Right ventricle myocardium inferior (tissue), 1 donor: ENCODE data around the gene ACCS. TPM values are rescaled to one million over a fixed set of nuclear protein-coding genes. Genes with fewer than 3 reads are reported as not detected.

Experiments
- ATAC-seq: fragments of 200-7000 bp; cut with Tn5 transposase; one replicate; pipeline ENCODE4 v1.9.1; 2020; ENCODE audit warnings: mild to moderate bottlenecking, moderate library complexity
- DNase-seq: peaks from one replicate; pipeline ENCODE4 v3.0.0; 2021; ENCODE audit errors: missing footprints
- intact Hi-C: fragments of 100-400 bp; cut with DNase I; formaldehyde crosslinking; loops from one replicate; pipeline ENCODE4 v1.11.0; 2022
- total RNA-seq: library from RNA; stranded (reverse); fragmentation: NEBNext Ultra II Directional; extraction: Animal tissue kit (Norgen Biotek cat#: 25700); gene quantifications from one replicate; pipeline ENCODE4 v1.2.1, GENCODE V29; 2021
- donor health status: DM: no; HTN: yes; CAD: no; lungs with severe emphysema.

The ACCS gene
- total RNA-seq, 1 donor from 2014 or later = 7.0 TPM

DNA sequence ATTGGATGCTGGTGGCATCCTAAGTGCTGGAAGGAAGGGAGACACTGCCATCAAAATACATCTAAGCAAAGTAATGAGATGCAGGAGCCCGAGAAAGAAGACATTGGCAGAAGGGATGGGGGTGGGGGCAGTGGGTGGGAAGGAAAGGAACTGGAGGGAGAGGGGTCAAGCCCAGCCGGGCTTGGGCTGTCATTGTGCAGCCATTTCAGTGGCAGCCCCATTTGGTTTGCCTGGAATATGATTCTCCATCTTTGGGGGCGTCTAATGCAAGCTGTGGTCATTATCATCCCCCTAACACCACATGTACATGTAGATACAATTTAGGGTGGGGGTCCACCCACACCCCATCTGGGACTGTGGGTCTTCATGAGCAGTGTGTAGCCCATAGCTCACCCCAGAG, 32.2 kb upstream of the ACCS start:
- intact Hi-C loops = loop anchor here (1.0 kb wide), 1 partner anchor 92 kb away; the partner anchor contains the start of gene C11orf96

DNA sequence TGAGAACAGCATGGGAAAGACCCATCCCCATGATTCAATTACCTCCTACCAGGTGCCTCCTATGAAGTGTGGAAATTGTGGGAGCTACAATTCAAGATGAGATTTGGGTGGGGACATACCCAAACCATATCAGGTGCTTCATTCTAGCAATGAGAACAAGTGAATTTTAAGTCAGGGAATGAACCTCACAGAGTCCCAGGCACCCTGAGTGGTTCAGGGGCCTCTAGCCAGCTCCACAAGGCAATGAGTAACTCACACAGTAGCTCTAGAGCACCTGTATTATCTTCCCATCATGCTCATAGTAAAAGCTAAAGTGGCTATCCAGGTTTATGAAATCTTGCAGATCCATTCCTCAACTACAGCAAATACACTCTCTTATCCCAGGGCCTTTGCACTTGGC, 31.4 kb upstream of the ACCS start:
- no peak for ATAC-seq
- intact Hi-C loops = no loop called here
- no peak for DNase-seq

More for the DNA sequence above, 32.2 kb upstream of the ACCS start:
- ATAC-seq = no peak
- DNase-seq = no peak

DNA sequence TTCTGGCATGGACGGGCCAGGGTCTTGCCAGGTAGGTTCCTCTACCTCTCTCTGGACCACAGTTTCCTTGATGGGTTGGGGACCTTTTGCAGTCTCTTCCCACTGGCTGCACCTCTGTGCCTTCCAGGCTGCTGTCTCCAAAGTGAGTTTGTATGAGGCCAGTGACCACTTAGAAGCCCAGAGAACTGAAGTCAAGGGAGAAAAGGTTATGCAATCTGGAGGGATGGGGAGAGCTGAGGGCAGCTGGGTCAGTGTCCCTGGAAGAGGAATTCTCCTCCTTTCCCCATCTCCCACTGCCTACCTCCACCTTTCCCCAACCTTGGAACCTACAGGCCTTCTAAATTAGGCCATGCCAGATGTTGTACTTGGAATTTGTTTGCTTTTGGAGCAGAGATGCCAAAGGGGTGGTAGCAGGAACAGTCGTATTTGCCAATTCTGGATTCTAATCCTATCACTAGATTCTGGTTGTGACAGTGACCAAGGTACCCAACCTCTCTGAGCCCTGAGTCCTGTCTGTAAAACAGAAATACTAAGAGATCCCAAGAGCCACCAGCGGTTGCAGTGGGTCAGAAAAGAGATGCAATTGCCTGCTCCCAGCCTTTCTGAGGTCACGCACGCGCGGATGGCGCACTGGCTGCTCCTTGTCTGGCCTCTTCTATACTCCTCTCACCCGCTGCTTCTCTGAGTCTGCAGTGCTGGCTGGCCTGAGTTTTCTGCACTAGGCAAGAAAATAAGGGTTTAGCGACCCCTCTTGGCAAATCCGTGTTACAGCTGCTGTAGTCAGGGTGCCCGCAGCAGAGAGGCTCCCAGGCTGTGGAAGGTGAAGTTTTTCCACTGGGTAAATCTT, 29.0 kb upstream of the ACCS start:
- ATAC-seq = peak; percentile 96
- intact Hi-C loops = loop anchor here (1.0 kb wide), 1 partner anchor 146 kb away; no protein-coding TSS in a partner anchor
- peak; percentile 89 for DNase-seq

DNA sequence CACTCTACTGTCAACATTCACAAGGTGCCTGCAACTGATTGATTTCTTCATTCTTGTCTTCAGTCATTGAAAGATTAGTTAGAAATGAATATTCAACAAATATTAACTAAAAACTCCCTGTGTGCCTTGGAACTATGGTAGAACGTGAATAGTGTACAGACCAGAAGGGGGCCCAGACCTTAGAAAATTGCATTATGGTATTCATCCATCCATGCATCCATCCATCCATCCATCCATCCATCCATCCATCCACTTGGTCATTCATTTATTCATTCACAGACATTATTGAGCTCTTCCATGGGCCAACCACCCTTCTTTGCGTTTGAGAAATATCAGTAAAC, 28.4 kb upstream of the ACCS start:
- ATAC-seq (no peak), DNase-seq (no peak)
- intact Hi-C loops = loop anchor here (1.0 kb wide), 1 partner anchor 146 kb away; no protein-coding TSS in a partner anchor

DNA sequence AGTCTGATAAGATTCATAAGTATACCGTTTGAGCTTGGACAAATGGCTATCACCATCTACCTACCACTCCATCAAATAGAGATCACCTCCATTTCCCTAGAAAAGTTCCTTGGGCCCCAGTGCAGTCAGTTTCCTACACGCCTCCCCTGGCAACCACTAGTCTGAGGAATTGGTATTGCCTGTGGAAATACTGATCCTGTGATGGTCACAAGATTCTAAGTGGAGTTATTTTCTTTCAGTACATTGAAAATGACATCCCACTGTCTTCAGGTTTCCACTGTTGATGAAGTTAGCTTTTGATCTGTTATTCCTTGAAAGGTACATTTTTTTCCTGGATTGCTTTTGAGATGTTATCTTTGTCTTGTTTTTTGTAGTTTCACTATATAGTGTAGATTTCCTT, 22.9 kb upstream of the ACCS start:
- intact Hi-C loops = no loop called here
- no peak for ATAC-seq
- no peak for DNase-seq

DNA sequence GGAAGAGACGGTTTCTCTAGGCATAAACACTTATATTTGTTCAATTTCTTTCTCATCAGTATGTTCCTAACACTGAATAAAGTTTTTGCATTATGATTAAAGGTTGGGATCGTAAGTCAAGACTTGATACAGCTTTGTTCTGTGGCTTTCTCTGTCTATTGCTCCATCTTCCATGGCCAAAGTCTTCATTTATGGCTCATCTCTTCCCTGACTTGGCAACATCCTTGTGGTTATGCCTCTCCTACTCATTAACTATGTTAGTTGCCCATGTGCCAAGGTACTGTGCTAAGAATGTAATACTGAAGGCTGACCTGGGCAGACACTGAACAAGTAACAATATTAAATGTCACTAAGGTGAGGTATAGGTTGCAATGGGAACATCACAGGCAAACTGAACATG, 19.9 kb upstream of the ACCS start:
- DNase-seq (no peak), ATAC-seq (no peak)
- intact Hi-C loops = no loop called here

DNA sequence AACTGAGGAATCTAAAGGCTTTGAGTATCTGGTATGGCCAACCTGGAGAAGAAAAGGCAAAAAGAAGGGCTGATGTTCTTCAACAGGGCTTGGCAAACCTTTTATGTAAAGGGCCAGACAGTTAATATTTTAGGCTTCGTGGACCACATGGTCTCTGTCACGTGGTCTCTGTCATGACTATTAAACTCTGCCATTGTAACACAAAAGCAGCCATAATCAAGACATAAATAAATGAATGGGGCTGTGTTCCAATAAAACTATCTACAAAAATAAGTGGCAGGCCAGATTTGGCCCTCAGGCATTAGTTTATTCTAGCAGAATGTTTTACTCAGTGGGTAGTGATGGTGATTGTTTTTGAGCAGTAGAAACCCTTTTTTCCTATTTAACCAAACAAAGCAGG, 18.8 kb upstream of the ACCS start:
- no peak for DNase-seq
- ATAC-seq = no peak
- intact Hi-C loops = no loop called here

DNA sequence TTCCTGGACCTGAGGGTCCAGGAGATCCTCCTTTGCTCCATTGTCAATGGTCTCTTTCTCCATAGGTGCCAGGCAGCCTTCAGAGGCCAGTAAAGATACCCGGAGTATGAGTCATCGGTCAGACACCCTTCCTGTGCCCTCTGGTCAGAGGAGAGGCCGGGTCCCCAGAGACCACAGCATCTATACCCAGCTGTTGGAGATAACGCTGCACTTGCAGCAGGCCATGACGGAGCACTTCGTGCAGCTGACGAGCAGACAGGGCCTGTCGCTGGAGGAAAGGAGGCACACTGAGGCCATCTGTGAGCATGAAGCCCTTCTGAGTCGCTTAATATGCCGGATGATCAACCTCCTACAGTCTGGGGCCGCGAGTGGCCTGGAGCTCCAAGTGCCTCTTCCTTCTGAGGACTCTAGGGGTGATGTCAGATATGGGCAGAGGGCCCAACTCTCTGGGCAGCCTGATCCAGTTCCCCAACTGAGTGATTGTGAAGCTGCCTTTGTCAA, 18.1 kb upstream of the ACCS start, which contains the start of gene ACCSL:
Gene ACCSL, plus strand, starts transcription at position 51 of the 501 bp plus-strand sequence. Its CDS starts 56 bp downstream, at position 107.
- intact Hi-C loops = no loop called here
- DNase-seq = no peak

DNA sequence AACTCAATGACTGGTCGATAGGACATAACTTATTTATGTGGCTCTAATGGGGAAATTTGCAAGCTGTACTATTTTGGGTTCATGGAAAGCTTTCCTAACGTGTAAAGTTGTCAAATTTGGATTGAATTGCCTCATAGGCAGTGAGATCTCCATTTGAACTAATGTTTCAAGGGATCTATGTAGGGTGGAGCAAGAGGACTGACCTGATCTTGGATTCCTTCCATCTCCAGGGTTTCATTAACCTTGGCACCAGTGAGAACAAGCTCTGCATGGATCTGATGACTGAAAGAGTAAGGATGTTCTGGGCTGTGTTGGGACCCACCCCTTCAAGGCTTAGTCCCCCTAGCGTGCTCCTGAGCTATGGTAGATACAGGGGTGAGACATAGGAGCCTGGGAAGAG, 16.2 kb upstream of the ACCS start:
- ATAC-seq (no peak), DNase-seq (no peak)
- intact Hi-C loops = no loop called here

More for the DNA sequence above, 18.1 kb upstream of the ACCS start, which contains the start of gene ACCSL:
- peak; percentile 27 for ATAC-seq

DNA sequence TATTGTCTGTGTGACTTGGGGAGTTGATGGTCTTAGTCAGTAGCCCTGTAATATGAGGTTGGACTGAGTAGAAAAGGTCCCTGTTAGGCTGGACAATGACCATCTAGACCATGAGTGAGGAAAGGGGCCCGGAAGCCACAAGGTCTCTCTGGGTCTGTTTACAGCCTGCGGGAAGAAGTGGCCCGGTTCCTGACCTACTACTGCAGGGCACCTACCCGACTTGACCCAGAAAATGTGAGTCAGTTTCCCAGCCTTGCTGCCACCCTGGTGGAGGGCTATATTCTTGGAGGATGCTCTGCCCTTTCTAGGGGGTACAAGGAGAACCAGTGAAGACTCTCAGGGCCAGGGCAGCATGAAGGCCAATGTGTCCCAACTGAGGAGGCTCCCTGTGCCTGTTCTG, 14.9 kb upstream of the ACCS start:
- DNase-seq = no peak
- intact Hi-C loops = no loop called here
- ATAC-seq = no peak

DNA sequence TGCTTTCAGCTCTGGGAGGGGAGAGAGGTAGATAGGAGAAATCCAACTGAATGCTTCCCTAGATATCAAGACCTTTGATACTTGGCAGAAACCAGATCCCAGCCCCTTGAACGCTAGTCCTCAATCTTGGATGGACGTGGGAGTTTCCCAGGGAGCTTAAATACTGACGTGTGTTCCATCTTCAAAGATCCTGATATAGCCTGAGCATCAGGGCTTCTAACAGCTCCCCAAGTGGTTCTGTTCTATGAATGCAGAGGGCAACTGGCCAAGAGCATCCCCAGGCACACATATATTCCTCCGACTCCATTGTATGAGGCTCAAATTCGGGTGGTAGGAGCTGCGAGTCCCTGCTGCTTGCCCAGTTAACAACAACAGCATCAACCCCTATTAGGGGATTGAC, 8.7 kb upstream of the ACCS start:
- ATAC-seq (no peak), DNase-seq (no peak)
- intact Hi-C loops = no loop called here

DNA sequence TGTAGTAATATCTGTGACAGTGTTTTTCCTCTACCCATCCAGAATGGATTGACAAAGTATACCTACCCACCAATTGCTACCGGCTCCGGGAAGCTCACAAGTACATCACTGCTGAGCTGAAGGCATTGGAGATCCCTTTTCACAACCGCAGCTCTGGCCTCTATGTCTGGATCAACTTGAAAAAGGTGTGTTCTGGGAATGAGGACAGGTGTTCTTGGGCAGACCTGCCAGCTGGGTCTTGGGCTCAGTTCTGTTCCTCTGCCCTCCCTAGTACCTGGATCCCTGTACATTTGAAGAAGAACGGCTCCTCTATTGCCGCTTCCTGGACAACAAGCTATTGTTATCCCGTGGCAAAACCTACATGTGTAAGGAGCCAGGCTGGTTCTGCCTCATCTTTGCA, 7.8 kb upstream of the ACCS start:
- intact Hi-C loops = no loop called here
- no peak for ATAC-seq
- no peak for DNase-seq

DNA sequence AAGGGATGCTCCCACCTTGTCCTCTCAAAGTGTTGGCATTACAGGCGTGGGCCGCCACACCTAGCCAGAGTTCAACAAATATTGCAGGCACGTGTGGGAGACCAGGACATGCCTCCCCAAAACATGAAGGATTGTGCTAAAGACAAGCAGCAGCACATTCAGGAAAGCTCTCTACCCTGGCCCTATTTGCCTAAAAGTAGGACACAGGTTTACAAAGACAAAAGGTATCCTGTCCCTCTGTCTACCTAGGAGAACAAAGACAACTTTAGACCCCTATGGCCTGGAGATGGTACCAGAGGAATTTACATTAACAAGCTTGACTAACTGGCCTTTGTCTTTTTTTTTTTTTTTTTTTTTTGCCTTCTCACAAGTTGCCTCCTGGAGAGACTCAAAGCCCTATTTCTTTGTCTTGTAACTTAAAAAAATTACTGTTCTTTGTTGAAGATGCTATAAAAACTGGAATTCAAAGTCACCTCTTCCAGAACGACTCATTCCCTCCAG, 859 bp upstream of the ACCS start:
- no peak for DNase-seq
- ATAC-seq = no peak
- intact Hi-C loops = no loop called here

DNA sequence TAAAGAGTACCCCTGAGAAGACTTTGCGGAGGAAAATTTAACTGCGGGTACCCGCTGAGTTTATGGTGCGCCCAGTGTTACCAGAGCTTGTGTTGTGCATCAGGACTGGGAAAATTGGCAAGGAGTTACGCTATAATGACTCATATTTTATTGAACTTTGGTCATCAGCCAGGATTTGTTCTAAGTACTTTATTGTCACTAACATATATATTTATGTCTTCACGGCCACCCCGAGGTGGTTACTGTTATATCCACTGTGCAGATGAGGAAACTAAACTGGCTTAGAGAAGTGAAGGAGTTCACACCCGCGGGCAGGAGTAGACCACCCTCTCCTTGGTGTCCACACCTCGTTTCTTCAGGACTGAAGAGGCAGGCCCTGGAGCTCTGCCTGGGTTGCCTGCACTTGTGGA, 667 bp downstream of the ACCS start:
- no peak for ATAC-seq
- no peak for DNase-seq
- intact Hi-C loops = loop anchor here (1.0 kb wide), 1 partner anchor 44 kb away; no protein-coding TSS in a partner anchor

DNA sequence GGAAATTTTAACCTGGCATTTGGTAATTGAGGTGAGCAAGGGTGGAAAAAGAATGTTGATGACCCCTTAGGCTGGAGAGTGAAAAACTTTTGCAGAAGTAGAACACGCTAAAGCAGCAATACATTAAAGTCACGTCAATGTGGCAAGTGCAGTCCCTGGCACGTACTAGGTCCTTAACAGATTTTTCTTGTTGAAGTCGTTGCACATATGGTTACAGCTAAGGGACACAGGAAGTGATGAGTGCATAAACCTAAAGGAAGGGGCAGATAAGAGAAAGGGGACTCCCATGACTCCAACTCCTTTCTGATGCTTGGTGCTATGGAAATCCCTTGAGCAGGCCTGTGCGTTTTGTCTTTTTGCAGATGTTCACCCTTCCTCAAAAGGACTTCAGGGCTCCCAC, 1.2 kb downstream of the ACCS start:
- no peak for DNase-seq
- ATAC-seq = no peak
- intact Hi-C loops = no loop called here

DNA sequence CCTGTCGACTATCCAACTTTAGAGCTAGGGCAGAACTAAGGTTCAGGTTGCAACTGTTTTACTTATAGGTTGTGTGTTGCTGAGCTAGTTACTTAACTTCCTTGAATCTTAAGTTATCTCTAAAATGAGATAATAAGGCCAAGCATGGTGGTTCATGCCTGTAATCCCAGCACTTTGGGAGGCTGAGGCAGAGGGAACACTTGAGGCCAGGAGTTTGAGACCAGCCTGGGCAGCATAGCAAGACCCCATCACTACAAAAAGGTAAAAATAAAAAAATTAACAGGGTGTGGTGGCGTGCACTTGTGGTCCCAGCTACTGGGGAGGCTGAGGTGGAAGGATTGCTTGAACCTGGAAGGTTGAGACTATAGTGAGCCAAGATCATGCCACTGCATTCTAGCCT, 2.1 kb downstream of the ACCS start:
- intact Hi-C loops = no loop called here
- DNase-seq = no peak
- ATAC-seq = no peak

DNA sequence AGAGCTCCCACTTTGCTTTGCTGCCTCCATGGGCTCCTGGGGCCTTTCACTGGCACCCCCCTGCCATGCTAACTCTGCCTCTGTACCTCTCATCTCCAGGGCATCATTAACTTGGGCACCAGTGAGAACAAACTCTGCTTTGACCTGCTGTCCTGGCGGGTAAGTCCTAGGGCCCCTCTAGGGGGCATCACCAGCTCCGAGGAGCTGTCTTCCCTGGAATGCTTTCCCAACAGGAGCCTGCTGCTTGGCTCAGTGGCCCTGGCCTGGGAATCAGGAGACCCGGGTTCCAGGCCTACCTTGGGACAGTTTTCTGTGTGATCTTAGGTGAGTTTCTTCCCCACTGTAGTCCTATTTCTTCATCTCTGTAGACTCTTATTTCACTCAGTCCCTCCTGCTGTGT, 5.1 kb downstream of the ACCS start:
- DNase-seq (no peak), ATAC-seq (no peak)
- intact Hi-C loops = no loop called here

DNA sequence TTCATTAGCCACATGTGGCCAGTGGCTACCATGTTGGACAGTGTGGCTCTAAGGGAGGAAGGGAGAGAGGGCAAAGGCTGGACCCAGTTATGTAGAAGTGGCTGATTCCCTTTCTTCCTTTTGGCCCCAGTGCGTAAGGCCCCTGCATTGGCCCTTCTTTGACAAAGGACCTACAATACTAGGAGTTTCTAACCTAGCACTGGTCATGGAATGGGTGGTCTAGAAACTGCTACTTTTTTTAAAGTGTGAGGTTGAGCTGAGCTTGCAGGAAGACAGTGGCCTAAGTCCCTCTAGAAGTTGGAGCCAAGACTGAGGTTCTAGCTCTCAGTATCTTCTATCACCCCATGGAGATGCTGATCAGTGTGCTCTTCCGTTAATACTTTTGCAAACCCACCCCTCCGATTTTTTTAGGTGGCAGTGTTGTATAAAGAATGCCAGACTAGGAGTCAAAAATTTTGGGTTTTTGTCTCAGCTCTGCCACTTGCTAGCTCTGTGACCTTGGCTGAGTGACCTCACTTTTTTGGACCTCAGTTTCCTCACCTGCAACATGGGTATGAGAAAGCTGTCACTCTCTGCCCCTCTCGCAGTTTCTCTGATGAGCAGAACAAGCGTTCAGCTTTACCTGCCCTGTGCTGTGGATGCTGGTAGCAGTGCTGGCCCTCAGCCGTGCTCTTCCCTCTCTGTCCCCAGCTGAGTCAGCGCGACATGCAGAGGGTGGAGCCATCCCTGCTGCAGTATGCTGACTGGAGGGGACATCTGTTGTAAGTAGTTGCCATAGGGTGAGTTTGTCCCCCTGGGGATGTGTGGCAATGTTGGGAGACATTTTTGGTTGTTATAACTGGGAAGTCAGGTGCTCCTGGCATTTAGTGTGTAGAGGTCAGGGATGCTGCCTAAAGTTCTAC, 6.9 kb downstream of the ACCS start:
- intact Hi-C loops = no loop called here
- no peak for DNase-seq

DNA sequence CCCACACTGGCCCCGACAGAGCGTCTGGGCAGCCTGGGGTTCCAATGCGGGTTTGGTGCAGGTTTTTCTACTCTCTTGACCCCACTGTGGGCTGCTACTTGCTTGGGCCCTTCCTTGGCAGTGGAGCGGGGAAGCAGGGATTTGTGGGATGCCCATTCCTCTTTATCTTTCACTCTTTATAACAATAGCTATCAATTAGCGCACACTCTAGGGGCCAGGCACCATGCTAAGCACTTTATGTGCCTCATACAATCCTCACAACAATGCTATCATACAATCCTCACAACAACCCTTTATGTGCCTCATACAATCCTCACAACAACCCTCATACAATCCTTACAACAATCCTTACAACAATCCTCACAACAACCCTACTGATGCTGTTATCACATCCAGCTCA, 12.7 kb downstream of the ACCS start:
- no peak for DNase-seq
- intact Hi-C loops = no loop called here
- no peak for ATAC-seq

More for the DNA sequence above, 6.9 kb downstream of the ACCS start:
- ATAC-seq = no peak
